Activated T-cell treated with anti-CD3 and anti-CD28 coated beads, Interleukin-2, amount 50 U/mL, for 1 hour (primary cell): Measurements from ENCODE around the gene PVALB.

Experiments used
- DNase-seq: peaks from one replicate; pipeline ENCODE4 v3.0.0-alpha.2; 2020

PVALB gene

DNA sequence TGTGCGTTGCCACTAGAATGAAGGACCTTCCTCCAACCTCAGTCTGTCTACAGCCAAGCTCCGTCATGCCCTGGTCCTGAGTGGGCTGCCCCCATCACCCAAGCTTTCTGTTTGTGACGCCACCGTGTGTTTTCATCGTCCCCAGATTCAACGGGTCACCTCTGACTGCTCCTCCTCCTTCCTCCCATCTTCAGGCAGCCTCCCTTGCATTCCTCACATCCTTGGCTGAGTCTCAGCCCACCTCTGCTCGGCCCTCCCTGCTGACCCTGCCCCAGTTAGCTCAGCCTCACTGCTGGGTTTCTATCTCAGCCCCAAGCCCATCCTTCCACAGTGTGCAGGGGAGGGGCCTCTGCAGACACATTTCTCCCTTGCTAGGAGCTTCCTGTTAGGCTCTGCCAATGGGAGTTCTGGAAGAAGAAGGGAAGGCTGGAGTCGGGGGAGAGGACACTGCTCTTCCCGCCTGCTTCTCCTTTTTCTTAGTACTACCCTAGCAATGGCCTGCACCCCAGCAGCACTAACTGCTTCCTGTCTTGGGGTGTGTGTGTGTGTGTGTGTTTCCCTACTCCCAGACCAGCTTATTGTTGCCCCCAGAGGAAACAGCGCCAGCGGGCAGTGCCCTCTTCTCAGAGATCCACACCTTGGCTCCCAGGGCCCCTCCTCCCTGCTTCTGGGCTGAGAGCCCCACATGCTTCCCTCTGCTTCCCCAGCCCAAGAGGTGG is 46.2 kb downstream of the PVALB start:
- no peak for DNase-seq

DNA sequence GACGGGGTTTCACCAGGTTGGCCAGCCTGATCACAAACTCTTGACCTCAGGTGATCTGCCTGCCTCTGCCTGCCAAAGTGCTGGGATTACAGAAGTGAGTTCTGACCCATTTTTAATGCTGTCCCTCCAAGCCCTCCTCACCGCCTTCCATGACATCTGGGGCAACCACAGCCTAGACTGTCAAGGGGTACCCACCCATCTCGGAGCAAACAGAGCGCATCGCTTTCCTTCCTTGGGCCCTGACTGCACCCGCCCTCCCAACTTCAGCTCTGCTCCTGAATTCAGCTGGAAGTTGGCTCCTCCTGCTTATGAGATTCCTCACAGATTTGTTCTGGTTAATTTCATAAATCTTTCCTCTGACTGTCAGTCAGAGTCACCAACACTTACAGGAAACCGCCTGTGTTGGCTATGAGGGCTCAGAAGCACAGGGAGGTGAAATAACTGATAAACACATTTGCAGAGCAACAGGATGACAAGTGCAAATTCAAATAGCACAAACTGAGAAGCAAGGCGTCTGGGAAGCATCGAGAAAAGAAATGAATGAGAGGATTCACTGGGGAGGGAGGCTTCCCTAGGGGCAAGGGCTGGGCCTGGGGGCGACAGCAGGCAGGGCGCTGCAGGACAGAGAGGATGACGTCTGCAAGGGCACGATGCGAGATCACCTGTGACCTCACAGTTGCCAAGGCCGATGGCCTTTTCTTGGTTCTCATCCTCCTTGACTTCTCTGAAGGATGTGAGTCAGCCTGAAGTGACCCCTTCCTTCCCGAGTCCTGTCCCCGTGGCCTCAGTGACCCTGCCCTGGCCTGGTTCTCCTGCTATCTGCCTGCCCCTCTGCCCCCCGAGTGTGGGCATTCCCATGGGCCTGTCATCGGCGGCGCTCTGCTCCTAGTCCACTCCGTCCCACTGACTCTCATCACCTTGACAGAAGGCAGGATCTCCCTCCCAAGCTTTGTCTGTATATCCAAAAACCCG is 47.0 kb downstream of the PVALB start:
- no peak for DNase-seq

DNA sequence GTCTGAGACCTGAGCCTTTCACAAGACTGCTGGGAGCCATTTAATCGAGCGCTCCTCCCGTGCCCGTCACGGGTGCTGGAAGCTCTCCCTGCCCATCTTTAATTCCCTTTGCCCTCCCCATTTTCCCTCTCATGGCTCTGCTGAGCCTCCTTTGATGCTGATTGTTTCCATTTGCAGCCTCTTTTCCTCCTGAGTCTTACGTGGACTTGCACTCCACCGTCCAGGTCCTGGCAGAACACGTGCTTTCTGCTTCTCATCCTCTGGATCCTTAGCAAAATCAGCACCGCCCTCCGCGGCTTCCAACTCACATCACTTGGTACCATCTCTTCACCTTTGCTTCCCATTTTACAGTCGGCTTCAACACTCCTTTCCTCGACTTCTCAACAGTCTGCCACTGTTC is 48.2 kb downstream of the PVALB start:
- DNase-seq = no peak

DNA sequence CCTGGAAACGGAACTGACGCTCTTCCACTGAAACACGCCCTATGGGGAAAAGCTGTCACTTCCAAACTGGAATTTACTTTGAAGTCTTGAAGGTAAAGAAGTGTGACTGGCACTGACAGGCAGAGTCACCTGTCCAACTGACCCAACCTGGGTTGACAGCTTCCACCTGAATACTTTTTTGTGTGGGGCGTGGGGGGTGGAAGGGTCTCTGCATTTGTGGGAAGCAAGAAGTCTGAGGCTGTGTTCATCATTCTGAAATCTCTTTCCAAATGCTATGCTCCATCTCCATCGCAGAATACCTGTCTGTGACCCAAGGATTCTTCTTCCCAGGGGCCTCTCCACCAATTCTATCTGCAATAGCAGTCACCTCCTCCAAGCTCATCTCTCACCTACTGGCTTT is 48.7 kb downstream of the PVALB start:
- no peak for DNase-seq

DNA sequence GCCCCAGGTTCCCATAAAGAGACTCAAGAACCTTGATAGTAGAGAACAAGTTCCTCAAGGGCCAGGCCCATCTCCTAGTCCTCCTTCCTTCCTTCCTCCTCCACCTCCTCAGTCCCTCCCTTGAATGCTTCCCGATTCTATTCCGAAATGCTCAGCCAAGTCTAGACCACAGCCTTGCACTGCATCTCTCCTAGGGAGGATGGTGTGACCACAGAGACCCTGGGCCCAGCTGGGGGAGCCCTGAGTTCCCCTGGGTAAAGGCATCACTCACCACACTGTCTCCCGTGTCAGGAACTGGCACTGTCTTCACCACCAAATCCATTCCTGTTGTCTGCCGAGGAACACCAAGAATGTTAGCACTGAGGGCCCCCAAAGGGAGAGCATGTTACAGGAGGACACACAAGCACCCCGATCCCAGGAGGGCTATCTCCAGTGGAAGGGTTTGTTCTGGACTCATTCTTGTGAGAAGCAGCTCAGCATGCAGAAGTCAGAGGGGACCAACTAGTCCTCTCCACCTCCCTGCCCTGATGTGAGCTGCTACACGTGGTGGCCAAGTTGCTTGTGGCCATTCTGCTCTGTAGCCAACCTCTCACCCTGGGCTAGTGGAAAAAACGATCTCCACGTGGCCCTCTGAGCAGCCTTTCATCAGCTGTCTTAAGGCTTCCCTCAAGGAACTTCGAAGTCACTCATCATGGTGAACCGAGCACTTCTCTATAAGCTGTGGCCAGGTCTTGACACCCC is 49.6 kb downstream of the PVALB start:
- DNase-seq = no peak

DNA sequence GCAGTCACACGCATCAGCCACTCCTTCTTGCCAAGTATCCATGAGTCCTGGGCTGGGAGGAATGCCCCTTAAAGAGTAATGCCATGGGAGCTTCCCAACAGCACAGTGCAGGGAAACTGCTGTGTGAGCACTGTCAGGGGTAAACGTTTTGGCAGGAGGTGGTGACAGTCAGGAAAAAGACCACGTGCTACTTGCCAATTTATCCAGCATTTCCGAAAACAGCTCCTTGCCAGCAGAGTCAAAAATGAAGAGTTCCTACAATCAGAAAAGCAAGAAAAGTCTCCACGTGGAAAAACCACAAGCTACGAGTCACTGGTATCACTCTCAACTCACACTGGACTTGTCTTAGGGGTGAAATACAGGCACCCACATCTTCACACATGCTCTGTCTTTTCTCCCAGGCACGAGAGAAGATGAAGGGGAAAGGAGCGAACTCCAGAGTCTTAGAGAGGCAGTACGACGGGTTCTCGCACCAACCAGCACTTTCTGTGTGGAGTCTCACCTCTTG is 50.8 kb downstream of the PVALB start:
- DNase-seq = no peak

DNA sequence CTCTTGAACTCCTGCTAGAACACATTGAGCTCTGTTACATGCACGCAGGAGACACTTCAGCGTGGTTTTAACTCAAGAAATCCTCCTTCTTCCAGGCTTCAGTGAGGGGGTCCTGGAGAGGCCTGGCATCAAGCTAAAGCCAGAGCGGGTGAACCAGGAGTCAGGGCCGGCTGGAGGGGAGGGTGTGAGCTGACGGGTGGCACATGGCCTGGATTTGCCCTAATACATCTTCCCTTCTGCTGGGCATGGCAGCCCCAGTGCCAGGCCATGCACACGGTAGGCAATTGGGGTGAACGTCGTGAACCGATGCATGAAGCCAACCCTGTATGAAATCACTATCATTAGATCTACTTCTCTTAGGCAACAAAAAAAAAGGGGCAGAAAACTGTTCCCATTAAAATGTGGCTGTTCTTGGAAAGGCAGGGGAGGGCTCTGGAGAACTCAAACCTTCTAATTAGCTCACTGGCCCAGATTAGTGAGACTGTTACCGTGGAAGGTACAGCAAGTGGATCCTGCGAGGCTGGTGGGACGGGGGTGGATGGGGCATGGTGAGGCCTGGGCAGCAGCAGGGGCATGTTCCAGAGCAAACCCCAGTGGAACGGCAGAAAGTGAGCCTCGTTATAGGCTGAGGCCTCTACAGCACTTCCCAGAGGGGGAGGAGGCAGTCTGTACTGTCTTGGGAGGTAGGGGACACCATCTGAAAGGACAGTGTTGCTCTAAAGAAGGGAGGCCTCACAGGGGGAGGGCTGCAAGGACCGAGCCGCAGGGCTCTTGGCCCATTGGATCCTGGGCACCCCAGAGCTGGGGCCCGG is 51.5 kb downstream of the PVALB start:
- DNase-seq = no peak

DNA sequence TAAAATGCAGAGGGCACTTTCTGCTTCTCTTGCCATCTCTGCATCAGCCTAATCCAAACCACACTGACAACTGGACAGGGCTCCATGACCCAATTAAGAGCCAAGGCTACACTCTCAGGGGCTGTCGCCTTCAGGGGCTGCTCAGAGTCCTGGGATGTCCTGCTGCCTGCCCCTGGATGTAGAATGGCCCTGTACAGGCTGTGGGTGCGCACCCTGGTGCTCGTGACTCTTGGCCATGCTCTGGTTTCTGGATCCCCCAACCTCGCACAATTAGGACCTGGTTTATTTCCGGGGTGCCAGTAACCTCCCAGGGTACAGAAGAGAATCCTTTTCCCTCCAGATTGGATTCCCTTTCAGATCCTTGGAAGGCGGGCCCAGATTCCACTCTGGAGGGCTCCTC is 52.2 kb downstream of the PVALB start:
- DNase-seq = no peak

DNA sequence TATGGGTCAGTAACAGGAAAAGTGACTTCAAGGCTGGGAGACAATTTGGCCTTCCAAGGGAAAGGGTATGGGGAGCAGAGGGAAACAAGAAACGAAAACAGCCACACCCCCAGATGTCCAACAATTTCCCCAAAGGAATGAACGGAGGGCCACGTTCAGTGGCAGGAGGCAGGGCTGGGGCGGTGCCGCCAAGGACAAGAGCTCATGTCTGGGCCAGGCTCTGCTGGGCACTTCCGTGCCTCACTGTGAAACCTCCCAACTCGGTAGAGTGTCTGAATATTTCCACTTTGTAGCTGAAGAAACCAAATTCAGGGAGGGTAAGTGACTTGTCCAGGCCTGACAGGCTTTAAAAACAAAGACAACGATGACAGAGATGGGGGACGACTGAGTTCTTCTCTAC is 52.8 kb downstream of the PVALB start:
- no peak for DNase-seq

DNA sequence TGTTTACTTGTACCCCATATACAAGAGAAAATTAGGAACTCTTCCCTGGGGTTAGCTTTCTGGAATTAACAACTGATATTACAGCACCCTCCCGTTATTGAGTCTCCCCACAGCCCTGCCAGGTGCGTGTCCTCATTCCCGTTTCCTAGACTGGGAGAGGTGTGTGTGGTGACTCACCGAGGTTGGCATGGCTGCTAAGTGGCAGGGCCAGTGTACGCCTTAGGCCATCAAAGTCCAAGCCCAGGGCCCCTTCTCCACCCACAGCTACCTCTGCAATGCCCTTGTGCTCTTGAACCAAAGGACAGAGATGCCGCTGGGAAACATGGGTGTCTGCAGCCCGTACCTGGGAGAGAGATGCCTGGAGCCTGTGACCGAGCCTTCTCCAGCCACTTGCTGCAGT is 53.3 kb downstream of the PVALB start:
- no peak for DNase-seq

DNA sequence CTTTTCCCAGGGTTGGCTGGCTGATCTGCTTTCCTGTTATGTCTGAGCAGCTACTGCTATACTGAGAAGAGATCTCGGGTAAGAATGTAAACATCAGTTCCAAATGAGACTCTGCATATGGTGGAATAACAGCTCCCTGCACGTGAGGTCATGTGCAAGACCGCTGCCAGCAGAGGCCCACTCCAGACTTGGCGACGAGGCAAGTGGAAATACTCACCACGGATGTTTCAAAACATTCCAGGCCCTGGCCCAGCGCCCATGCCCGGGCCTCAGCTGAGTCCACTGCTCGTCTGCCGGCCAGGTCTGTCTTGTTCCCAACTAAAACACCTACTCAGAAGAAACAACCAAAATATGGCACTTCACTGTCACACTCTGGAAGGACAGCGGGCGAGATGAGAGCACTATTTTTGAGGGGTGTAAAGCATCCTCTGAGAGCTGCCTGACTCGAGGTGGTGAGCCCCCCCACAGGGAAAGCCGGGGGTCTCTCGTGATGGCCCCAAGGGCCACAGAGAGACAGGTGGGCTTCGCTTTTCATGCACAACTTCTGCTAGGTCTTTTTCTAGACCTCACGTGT is 54.1 kb downstream of the PVALB start:
- DNase-seq = no peak

DNA sequence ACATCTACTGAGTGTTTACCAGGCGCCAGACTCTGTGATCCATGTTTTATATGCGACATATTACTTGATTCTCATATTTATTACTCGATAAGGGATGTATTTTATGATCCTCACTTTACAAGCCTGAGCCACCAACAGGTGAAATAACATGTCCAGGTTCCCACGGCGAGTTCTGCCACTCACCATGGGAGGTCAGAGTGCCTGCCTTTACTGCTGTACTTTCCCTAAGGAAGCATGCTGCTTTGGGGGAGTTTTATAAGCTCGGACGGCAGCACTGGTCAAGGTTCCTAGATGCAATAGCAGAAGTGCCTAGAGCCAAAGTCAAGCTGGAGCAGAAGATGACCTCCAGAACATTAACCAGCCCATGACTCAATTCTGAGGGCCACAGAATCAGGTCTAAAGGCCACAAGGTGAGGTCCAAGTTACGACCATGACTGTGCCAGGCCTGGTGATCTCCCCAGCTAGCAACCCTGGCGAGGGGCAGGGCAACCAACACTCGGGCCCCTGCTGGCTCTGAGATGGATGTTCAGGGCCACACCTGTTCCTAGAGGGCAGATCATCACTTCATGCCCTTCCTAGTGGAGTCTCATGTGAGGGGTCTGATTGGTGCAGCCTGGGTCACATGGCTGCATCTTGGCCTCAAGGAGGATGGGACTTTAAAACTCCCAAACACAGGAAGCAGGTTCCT is 55.1 kb downstream of the PVALB start:
- DNase-seq = no peak

DNA sequence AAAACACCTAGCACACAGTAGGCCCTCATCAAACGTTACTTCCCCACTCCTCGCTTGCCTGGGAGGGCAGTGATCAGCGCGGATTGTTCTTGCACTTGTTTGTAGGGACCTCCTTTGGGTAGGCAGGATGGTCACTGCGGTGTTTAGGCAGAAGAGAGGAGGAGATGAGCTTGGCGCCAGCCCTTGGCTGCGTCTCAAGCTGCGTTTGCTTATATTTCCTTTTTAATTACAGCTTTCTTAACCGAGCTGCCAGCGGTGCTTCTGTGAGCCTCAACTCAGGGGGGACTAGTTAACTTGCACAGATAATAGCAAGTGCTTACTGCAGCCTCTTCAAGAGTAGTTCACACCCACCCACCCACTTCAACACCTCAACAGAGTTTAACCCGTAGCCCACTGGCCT is 56.0 kb downstream of the PVALB start:
- no peak for DNase-seq

DNA sequence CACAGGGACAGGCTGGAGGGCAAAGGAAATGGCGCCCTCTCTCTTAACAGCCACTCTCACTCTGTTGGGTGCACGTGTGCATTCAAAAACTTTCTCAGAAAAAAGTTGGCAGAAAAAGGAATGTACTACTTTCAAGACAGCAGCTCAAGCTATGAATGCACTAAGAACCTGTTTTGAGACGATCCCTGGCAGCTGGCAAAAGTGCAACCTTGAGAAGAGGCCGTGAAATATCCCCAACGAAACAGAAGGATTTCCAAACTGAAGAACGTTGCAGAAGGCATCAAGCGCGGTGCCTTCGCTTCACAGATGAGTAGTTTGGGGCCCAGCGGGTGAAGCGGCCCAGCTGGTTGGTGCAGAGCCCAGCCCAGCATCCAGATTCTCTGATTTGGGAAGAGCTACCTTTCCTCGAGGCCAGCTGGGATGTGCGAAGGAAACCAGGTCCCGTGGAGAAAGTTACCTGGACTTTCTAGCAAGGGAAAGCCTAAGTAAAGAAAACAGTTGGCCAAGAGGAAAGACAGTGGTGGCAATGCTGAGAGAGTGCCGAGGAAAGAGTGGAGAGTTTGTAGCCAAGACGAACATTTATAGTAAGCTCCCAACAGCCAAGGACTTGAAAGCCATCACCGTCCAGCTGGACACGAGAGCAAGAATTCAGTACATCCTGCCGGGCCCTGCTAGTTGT is 57.2 kb downstream of the PVALB start:
- no peak for DNase-seq

DNA sequence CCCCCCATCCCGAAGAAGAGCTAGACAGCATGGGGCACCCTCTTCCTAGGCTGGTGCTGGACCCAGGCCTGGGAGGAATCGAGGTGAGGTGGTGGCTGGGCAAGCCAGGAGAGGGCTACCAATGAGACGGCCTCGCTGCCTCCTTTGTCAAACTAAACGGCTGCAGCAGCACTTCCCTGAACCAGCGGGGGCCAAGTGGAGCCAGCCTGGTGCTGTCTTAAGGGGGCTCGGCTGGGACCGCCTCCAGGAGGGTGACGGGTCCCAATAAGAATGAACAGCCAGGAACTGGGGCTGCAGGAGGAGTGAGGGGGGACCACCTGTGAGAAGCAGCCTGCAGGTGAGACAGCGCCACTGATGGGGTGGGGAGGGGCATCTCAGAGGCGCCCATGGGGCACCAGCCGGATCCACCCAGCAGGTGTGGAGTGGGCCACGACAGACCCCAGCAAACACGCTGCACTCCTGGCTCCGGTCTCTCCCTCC is 58.0 kb downstream of the PVALB start:
- DNase-seq = no peak

DNA sequence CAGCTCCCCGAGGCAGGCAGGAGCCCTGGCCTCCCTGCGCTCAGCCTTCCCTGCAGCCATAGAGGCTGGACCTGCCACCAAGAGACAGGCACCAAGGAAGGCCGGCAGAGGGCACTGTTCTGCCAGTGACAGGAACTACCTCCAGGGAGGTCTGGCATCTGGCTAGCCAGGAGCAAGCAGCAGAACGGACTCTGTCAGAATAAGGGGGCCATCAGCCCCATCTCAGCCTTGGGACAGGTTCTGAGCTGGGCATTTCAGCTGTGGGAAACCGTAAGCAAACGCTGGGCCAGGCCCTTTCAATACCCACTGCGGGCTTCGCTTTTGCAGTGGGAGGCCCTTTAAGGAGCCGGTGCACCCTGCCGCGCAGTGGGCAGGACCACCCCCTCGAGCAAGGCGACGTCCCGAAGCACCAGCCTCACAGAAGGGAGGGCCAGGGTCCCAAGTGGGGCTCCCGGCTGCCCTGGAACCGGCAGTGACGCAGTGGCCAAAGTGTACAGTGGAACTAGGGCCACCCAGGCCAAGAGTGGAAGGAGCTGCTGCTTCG is 59.1 kb downstream of the PVALB start:
- DNase-seq = peak; percentile 75

DNA sequence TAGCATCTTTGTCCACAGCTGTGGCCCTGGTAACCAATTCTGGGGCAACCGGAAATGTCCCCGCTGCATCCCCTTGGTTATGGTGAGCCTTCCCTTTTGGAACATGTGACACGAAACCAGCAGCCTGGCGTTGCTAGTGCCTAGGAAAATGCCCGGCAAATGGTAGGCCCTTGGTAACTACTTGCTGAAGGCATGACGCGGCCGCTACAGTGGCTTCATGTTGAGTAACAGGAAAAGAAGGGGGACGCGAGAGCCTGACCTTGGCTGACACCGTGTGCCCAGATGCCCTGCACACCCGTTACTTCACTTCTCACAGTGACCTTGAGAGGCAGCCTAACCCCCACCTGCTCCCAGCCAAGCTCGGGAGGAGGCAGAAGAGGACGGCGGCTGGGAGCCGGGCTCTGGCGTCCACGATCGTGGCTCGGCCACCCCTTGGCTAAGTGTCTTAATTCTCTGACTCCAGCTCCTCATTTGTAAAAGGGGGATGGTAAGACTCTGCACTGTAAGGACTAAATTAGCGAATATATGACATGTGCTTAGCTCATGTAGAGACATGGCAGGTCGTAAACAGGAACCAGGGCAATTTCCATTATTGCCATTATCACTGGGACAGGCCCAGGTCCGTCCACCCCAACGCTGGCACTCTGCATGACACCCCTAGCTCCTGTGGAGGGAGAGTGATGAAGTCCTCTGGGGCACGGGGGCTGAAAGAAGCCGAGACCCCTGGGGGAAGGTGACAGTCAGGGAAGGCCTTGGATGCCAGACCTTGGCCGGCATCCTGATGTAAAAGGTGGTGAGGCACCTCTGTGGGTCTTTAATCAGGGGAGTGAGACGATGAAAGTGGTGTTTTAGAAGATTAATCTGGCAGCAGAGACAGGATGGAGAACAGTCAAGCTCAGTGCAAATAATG is 59.8 kb downstream of the PVALB start:
- no peak for DNase-seq

DNA sequence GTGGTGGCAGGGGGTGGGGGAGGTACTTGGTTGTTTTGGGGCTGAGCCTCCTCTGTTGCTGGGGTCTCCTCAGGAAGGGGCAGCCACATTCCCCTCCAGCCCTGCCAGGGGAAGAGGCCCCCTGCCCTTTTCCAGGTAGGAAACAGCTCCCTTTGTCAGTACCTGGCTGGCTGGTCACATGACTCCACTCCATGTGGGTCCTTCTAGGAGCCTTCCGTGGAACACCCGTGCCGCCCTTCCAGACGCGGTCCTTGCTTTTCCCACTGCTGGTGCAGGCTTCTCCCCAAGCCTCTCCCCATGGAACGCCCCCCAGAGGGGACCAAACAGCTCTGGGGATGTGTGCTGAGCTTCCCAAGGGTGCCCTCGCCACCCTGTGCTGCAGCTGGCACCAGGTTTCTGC is 60.8 kb downstream of the PVALB start:
- DNase-seq = no peak

DNA sequence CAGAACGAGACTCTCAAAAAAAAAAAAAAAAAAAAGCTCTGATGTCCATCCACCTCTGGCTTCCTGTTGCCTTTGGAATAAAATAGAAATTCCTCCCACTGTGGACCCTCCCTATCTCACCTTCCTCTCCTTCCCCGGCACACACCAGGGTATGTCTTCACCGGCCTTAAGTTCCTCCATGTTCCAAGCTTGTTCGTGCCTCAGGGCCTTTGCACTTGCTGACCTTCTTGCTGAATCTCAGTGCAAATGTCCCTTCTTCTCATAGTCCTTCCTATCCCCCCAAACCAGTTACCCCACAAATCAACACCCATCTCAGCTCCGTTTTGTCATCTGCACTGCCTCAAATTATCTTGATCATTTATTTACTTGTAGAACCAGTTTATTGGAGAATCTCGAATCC is 61.5 kb downstream of the PVALB start:
- DNase-seq = no peak
